Activated T-helper 2 cell treated with anti-CD3 and anti-CD28 coated beads, Interferon-gamma antibody, Interleukin-2, Interleukin-4, amounts not matched to agents 10 μg/mL and 5 μg/mL and 100 μg/mL, durations not matched to agents 14 hours and 24 hours and 36 hours (primary cell): ENCODE data around the gene MVB12B. TPM values are rescaled to one million over a fixed set of nuclear protein-coding genes. Genes with fewer than 3 reads are reported as not detected.

Source experiments
- DNase-seq: peaks from one replicate; pipeline ENCODE4 v3.0.0; 2021; ENCODE audit warnings: low spot score
- H3K27ac Mint-ChIP-seq: one replicate; pipeline ENCODE4 v1.8.0; 2021; ENCODE audit warnings: mixed read lengths
- H3K27me3 Mint-ChIP-seq: one replicate; pipeline ENCODE4 v1.8.0; 2021; ENCODE audit warnings: low read depth, mixed read lengths
- H3K36me3 Mint-ChIP-seq: one replicate; pipeline ENCODE4 v1.8.0; 2021; ENCODE audit warnings: low read depth, mixed read lengths
- H3K4me1 Mint-ChIP-seq: one replicate; pipeline ENCODE4 v1.8.0; 2021; ENCODE audit warnings: low read depth, mixed read lengths
- H3K4me3 Mint-ChIP-seq: one replicate; pipeline ENCODE4 v1.8.0; 2021; ENCODE audit warnings: low read depth, mild to moderate bottlenecking, moderate library complexity, mixed read lengths
- H3K9me3 Mint-ChIP-seq: one replicate; pipeline ENCODE4 v1.8.0; 2021; ENCODE audit warnings: mixed read lengths
- intact Hi-C: fragments of 100-400 bp; cut with micrococcal nuclease; formaldehyde crosslinking; loops from one replicate; pipeline ENCODE4 v1.15.1; 2023
- total RNA-seq: library from RNA; stranded (reverse); gene quantifications from 2 replicates; pipeline ENCODE4 v1.2.3, GENCODE V29; 2022

The MVB12B gene
- total RNA-seq, 1 donor from 2014 or later = 0.50 TPM

GRCh38 chr9:126457890-126458289 lies 131.3 kb downstream of the MVB12B start:
- Mint-ChIP-seq H3K4me1 (no peaks in the 10 kb centered on the region), H3K27ac (no peak overlapping the region), H3K4me3 (no peak overlapping the region), H3K27me3 (peaks cover 35% of the 10 kb centered on the region), H3K9me3 (no peaks in the 10 kb centered on the region), H3K36me3 (no peaks in the 10 kb centered on the region)
- DNase-seq = no peak
- intact Hi-C loops = no loop called here

- Mint-ChIP-seq H3K27me3 (peaks cover 36% of the 10 kb centered on the region), H3K36me3 (no peaks in the 10 kb centered on the region), H3K27ac (no peak overlapping the region), H3K9me3 (no peaks in the 10 kb centered on the region), H3K4me3 (no peak overlapping the region), H3K4me1 (no peaks in the 10 kb centered on the region)
- intact Hi-C loops = no loop called here
- DNase-seq = no peak
These were observed 132.5 kb downstream of the MVB12B start for GRCh38 chr9:126459126-126459525.

- H3K27me3 Mint-ChIP-seq = peaks cover 35% of the 10 kb centered on the region
- H3K4me3 Mint-ChIP-seq = no peak overlapping the region
- DNase-seq = no peak
- intact Hi-C loops = no loop called here
- H3K36me3 Mint-ChIP-seq = no peaks in the 10 kb centered on the region
- H3K9me3 Mint-ChIP-seq = no peaks in the 10 kb centered on the region
- H3K27ac Mint-ChIP-seq = no peak overlapping the region
- H3K4me1 Mint-ChIP-seq = no peaks in the 10 kb centered on the region
These were observed 132.9 kb downstream of the MVB12B start for GRCh38 chr9:126459546-126459945.

GRCh38 chr9:126459965-126460843 lies 133.6 kb downstream of the MVB12B start:
- no peaks in the 10 kb centered on the region for H3K9me3 Mint-ChIP-seq
- intact Hi-C loops = no loop called here
- no peaks in the 10 kb centered on the region for H3K4me1 Mint-ChIP-seq

GRCh38 chr9:126461029-126461428 lies 134.4 kb downstream of the MVB12B start:
- Mint-ChIP-seq H3K27me3 (peaks cover 46% of the 10 kb centered on the region), H3K36me3 (no peaks in the 10 kb centered on the region), H3K9me3 (no peaks in the 10 kb centered on the region), H3K4me1 (no peaks in the 10 kb centered on the region), H3K27ac (no peak overlapping the region), H3K4me3 (no peak overlapping the region)
- DNase-seq = no peak
- intact Hi-C loops = no loop called here

More at GRCh38 chr9:126459965-126460843, 133.6 kb downstream of the MVB12B start:
- no peak overlapping the region for H3K4me3 Mint-ChIP-seq
- peaks cover 38% of the 10 kb centered on the region for H3K27me3 Mint-ChIP-seq
- no peak overlapping the region for H3K27ac Mint-ChIP-seq
- no peak for DNase-seq
- no peaks in the 10 kb centered on the region for H3K36me3 Mint-ChIP-seq

GRCh38 chr9:126461608-126462007 lies 135.0 kb downstream of the MVB12B start:
- H3K9me3 Mint-ChIP-seq = no peaks in the 10 kb centered on the region
- intact Hi-C loops = no loop called here
- no peaks in the 10 kb centered on the region for H3K4me1 Mint-ChIP-seq
- H3K4me3 Mint-ChIP-seq = no peak overlapping the region
- no peaks in the 10 kb centered on the region for H3K36me3 Mint-ChIP-seq
- DNase-seq = no peak
- H3K27ac Mint-ChIP-seq = no peak overlapping the region
- peaks cover 49% of the 10 kb centered on the region for H3K27me3 Mint-ChIP-seq

- Mint-ChIP-seq H3K9me3 (no peaks in the 10 kb centered on the region), H3K27me3 (peaks cover 50% of the 10 kb centered on the region), H3K36me3 (no peaks in the 10 kb centered on the region), H3K4me3 (no peak overlapping the region), H3K4me1 (peaks cover under 1% of the 10 kb centered on the region), H3K27ac (no peak overlapping the region)
- intact Hi-C loops = no loop called here
- DNase-seq = no peak
These were observed 136.0 kb downstream of the MVB12B start for GRCh38 chr9:126462617-126463016.

GRCh38 chr9:126463426-126463825 lies 136.8 kb downstream of the MVB12B start:
- Mint-ChIP-seq H3K4me1 (peaks cover 7% of the 10 kb centered on the region), H3K9me3 (no peaks in the 10 kb centered on the region), H3K36me3 (peaks cover under 1% of the 10 kb centered on the region), H3K4me3 (no peak overlapping the region), H3K27me3 (peaks cover 56% of the 10 kb centered on the region), H3K27ac (no peak overlapping the region)
- DNase-seq = no peak
- intact Hi-C loops = no loop called here

- Mint-ChIP-seq H3K36me3 (peaks cover 3% of the 10 kb centered on the region), H3K27ac (no peak overlapping the region), H3K27me3 (peaks cover 56% of the 10 kb centered on the region), H3K4me1 (peaks cover 21% of the 10 kb centered on the region), H3K4me3 (no peak overlapping the region), H3K9me3 (no peaks in the 10 kb centered on the region)
- intact Hi-C loops = no loop called here
- DNase-seq = no peak
These were observed 138.2 kb downstream of the MVB12B start for GRCh38 chr9:126464694-126465441.

- H3K9me3 Mint-ChIP-seq = no peaks in the 10 kb centered on the region
- H3K4me1 Mint-ChIP-seq = peaks cover 31% of the 10 kb centered on the region
- H3K36me3 Mint-ChIP-seq = peaks cover 3% of the 10 kb centered on the region
- no peak overlapping the region for H3K4me3 Mint-ChIP-seq
- no peak overlapping the region for H3K27ac Mint-ChIP-seq
- intact Hi-C loops = no loop called here
- peaks cover 49% of the 10 kb centered on the region for H3K27me3 Mint-ChIP-seq
- no peak for DNase-seq
These were observed 139.3 kb downstream of the MVB12B start for GRCh38 chr9:126465977-126466376.

- H3K4me3 Mint-ChIP-seq = no peak overlapping the region
- peaks cover 44% of the 10 kb centered on the region for H3K4me1 Mint-ChIP-seq
- no peaks in the 10 kb centered on the region for H3K9me3 Mint-ChIP-seq
- peaks cover 3% of the 10 kb centered on the region for H3K36me3 Mint-ChIP-seq
- intact Hi-C loops = no loop called here
- H3K27me3 Mint-ChIP-seq = peaks cover 58% of the 10 kb centered on the region
- no peak for DNase-seq
- H3K27ac Mint-ChIP-seq = no peak overlapping the region
These were observed 141.7 kb downstream of the MVB12B start for GRCh38 chr9:126468141-126468825.

GRCh38 chr9:126470241-126470993 lies 143.8 kb downstream of the MVB12B start:
- Mint-ChIP-seq H3K9me3 (peaks cover 3% of the 10 kb centered on the region), H3K27me3 (peaks cover 62% of the 10 kb centered on the region), H3K4me1 (peaks cover 44% of the 10 kb centered on the region), H3K4me3 (no peak overlapping the region), H3K36me3 (peaks cover 3% of the 10 kb centered on the region), H3K27ac (no peak overlapping the region)
- intact Hi-C loops = loop anchor here (2.0 kb wide), 1 partner anchor 32 kb away; no protein-coding TSS in a partner anchor
- DNase-seq = no peak
